IMR-90 (cell line): ENCODE measurements around the gene KRT7. TPM values are rescaled to one million over a fixed set of nuclear protein-coding genes. Genes with fewer than 3 reads are reported as not detected.

Experiments
- ATAC-seq: fragments of 200-7000 bp; cut with Tn5 transposase; 2 replicates; pipeline ENCODE4 v1.9.1; 2020; ENCODE audit warnings: low read depth, mild to moderate bottlenecking, moderate library complexity
- BruUV-seq: library from RNA; stranded (reverse); fragments of 400-500 nt; replicated peaks from 2 replicates; lab custom pipeline; 2021; lab: Mats Ljungman, UMichigan
- CTCF ChIA-PET: fragments of 300-600 bp; formaldehyde crosslinking; extraction: SDS; loops from one replicate; lab custom pipeline; 2021; ENCODE audit warnings: antibody characterized with exemption; lab: Yijun Ruan, JAX
- POLR2A ChIA-PET: fragments of 300-600 bp; sonication (Branson Sonifier 250); formaldehyde crosslinking; loops from one replicate; lab custom pipeline; 2022; ENCODE audit warnings: antibody characterized with exemption; ENCODE audit not compliant: unreplicated experiment; lab: Charles Lee
- DNase-seq: peaks from one replicate; pipeline ENCODE4 v3.0.0; 2013
- H2AFZ ChIP-seq: replicated peaks from 2 replicates; pipeline ENCODE3; 2013; ENCODE audit warnings: low read length, mild to moderate bottlenecking; ENCODE audit not compliant: poor library complexity
- H2AK5ac ChIP-seq: 2 replicates; pipeline ENCODE4 v1.6.1; 2013; ENCODE audit warnings: low read depth, low read length, inconsistent platforms
- H2AK9ac ChIP-seq: replicated peaks from 2 replicates; pipeline ENCODE3; 2013; ENCODE audit warnings: mild to moderate bottlenecking, low read depth, low read length, moderate library complexity; ENCODE audit not compliant: poor library complexity
- H2BK120ac ChIP-seq: 2 replicates; pipeline ENCODE4 v1.6.1; 2013; ENCODE audit warnings: low read depth, low read length, inconsistent platforms
- H2BK15ac ChIP-seq: 3 replicates; pipeline ENCODE4 v1.6.1; 2013; ENCODE audit warnings: low read depth, low read length, inconsistent platforms
- H2BK20ac ChIP-seq: 2 replicates; pipeline ENCODE4 v1.6.1; 2013; ENCODE audit warnings: low read depth, mild to moderate bottlenecking, inconsistent platforms, low read length, moderate library complexity
- H2BK5ac ChIP-seq: 2 replicates; pipeline ENCODE4 v1.6.1; 2013; ENCODE audit warnings: mild to moderate bottlenecking, low read depth, low read length, inconsistent platforms; ENCODE audit not compliant: poor library complexity, severe bottlenecking
- H3K14ac ChIP-seq: replicated peaks from 2 replicates; pipeline ENCODE4 v1.6.1; 2013; ENCODE audit warnings: low read depth, low read length, inconsistent platforms
- H3K18ac ChIP-seq: 2 replicates; pipeline ENCODE4 v1.6.1; 2013; ENCODE audit warnings: low read depth, low read length, control low read depth
- H3K23ac ChIP-seq: 2 replicates; pipeline ENCODE4 v1.6.1; 2013; ENCODE audit warnings: low read depth, low read length, inconsistent platforms
- H3K27ac ChIP-seq: 2 replicates; pipeline ENCODE4 v1.5.1; 2013; ENCODE audit warnings: mild to moderate bottlenecking, control low read depth, low read length; ENCODE audit not compliant: insufficient read depth
- H3K27me3 ChIP-seq: 2 replicates; pipeline ENCODE4 v1.6.1; 2013; ENCODE audit warnings: low read length; ENCODE audit not compliant: control insufficient read depth, insufficient read depth
- H3K36me3 ChIP-seq: 2 replicates; pipeline ENCODE4 v1.6.1; 2013; ENCODE audit warnings: low read length, mixed read lengths; ENCODE audit not compliant: control insufficient read depth, insufficient read depth
- H3K4ac ChIP-seq: 2 replicates; pipeline ENCODE4 v1.6.1; 2013; ENCODE audit warnings: low read depth, low read length, inconsistent platforms
- H3K4me1 ChIP-seq: 2 replicates; pipeline ENCODE4 v1.6.1; 2013; ENCODE audit warnings: low read length, mixed read lengths; ENCODE audit not compliant: control insufficient read depth, insufficient read depth
- H3K4me2 ChIP-seq: 2 replicates; pipeline ENCODE4 v1.6.1; 2013; ENCODE audit warnings: low read depth, mild to moderate bottlenecking, control low read depth, low read length, moderate library complexity
- H3K4me3 ChIP-seq: 2 replicates; pipeline ENCODE4 v1.5.1; 2013; ENCODE audit warnings: low read depth, mild to moderate bottlenecking, control low read depth, low read length, moderate library complexity; ENCODE audit not compliant: insufficient read depth
- H3K56ac ChIP-seq: 2 replicates; pipeline ENCODE4 v1.6.1; 2013; ENCODE audit warnings: low read length, inconsistent platforms; ENCODE audit not compliant: insufficient read depth; ENCODE audit errors: extremely low read depth
- H3K79me1 ChIP-seq, 2 experiments: 2 replicates each; pipeline ENCODE4 v1.6.1; 2013; ENCODE audit warnings: low read length in 2 of 2, inconsistent platforms in 1 of 2, low read depth in 1 of 2
- H3K9ac ChIP-seq: 2 replicates; pipeline ENCODE4 v1.6.1; 2013; ENCODE audit warnings: low read depth, low read length, control low read depth
- H3K9me1 ChIP-seq: 2 replicates; pipeline ENCODE4 v1.6.1; 2013; ENCODE audit warnings: low read length, inconsistent platforms; ENCODE audit not compliant: insufficient read depth
- H3K9me3 ChIP-seq: 2 replicates; pipeline ENCODE4 v1.6.1; 2013; ENCODE audit warnings: low read length; ENCODE audit not compliant: control insufficient read depth, insufficient read depth
- H4K20me1 ChIP-seq: 2 replicates; pipeline ENCODE4 v1.6.1; 2013; ENCODE audit warnings: low read length, inconsistent platforms; ENCODE audit not compliant: insufficient read depth
- H4K5ac ChIP-seq: 2 replicates; pipeline ENCODE4 v1.6.1; 2013; ENCODE audit warnings: mild to moderate bottlenecking, low read depth, low read length, control low read depth
- H4K8ac ChIP-seq, 2 experiments: 2 replicates each; pipeline ENCODE4 v1.6.1; 2013; ENCODE audit warnings: low read depth in 2 of 2, low read length in 2 of 2, control low read depth in 1 of 2, inconsistent platforms in 1 of 2
- H4K91ac ChIP-seq: 2 replicates; pipeline ENCODE4 v1.6.1; 2013; ENCODE audit warnings: low read depth, low read length, inconsistent platforms; ENCODE audit not compliant: insufficient read depth
- CEBPB ChIP-seq: IDR thresholded peaks from 2 replicates; pipeline ENCODE4 v1.6.1; 2012; ENCODE audit warnings: low read depth, low read length, improper control_type of control experiment
- ELK1 ChIP-seq: fragments of 150-350 bp; IDR thresholded peaks from 2 replicates; pipeline ENCODE4 v1.6.1; 2016; ENCODE audit warnings: low read depth, mild to moderate bottlenecking, low read length, moderate library complexity, borderline replicate concordance
- FOS ChIP-seq: fragments of 150-350 bp; IDR thresholded peaks from 2 replicates; pipeline ENCODE4 v1.6.1; 2016; ENCODE audit warnings: low read depth, low read length
- MAFK ChIP-seq: IDR thresholded peaks from 2 replicates; pipeline ENCODE4 v1.6.1; 2012; ENCODE audit warnings: low read depth, low read length, improper control_type of control experiment
- MAZ ChIP-seq: IDR thresholded peaks from 2 replicates; pipeline ENCODE4 v1.6.1; 2012; ENCODE audit warnings: low read depth, mild to moderate bottlenecking, low read length, improper control_type of control experiment, moderate library complexity, borderline replicate concordance
- MXI1 ChIP-seq: IDR thresholded peaks from 2 replicates; pipeline ENCODE4 v1.6.1; 2012; ENCODE audit warnings: low read depth, mild to moderate bottlenecking, low read length, moderate library complexity, borderline replicate concordance
- POLR2A ChIP-seq: IDR thresholded peaks from 2 replicates; pipeline ENCODE4 v1.6.1; 2012; ENCODE audit warnings: mild to moderate bottlenecking, low read depth, low read length
- RAD21 ChIP-seq: IDR thresholded peaks from 2 replicates; pipeline ENCODE4 v1.6.1; 2012; ENCODE audit warnings: low read length, improper control_type of control experiment
- RCOR1 ChIP-seq: IDR thresholded peaks from 2 replicates; pipeline ENCODE4 v1.6.1; 2012; ENCODE audit warnings: mild to moderate bottlenecking, low read length, improper control_type of control experiment; ENCODE audit not compliant: insufficient replicate concordance
- SMC3 ChIP-seq: fragments of 150-350 bp; IDR thresholded peaks from 2 replicates; pipeline ENCODE4 v1.6.1; 2016; ENCODE audit warnings: low read depth, mild to moderate bottlenecking, antibody characterized with exemption, low read length, moderate library complexity
- WGBS, 2 experiments: methylation state at CpG; one replicate each; pipeline versions ENCODE4 v1.1.5 to v1.1.7; 2013; ENCODE audit warnings: missing lambda C conversion rate in 2 of 2; ENCODE audit not compliant: insufficient read length in 1 of 2; ENCODE audit errors: extremely low coverage in 2 of 2; 5-methylcytosine and 5-hydroxymethylcytosine counted together
- dilution Hi-C: fragments of 300-500 bp; cut with HindIII; formaldehyde crosslinking; loops from one replicate; pipeline ENCODE4 v1.14.3; 2018; ENCODE audit warnings: low sequenced_read_pairs; ENCODE audit not compliant: unreplicated experiment
- in situ Hi-C: fragments of 300-500 bp; cut with MboI; formaldehyde crosslinking; loops from 3 replicates; pipeline ENCODE4 v1.14.3; 2019; ENCODE audit warnings: low sequenced_read_pairs, inconsistent platforms, mixed read lengths
- intact Hi-C: fragments of 100-400 bp; cut with micrococcal nuclease; formaldehyde crosslinking; loops from 2 replicates; pipeline ENCODE4 v1.10.0; 2022
- polyA plus RNA-seq, 3 experiments: library from polyadenylated mRNA; depleted of rRNA; stranded (reverse); fragments of >200 nt; gene quantifications; 2 replicates each; pipeline ENCODE4 v1.2.3, GENCODE V29; 2012; ENCODE audit warnings: low replicate concordance in 1 of 3
- total RNA-seq: library from RNA; depleted of rRNA; stranded (reverse); fragments of >200 nt; gene quantifications from 2 replicates; pipeline ENCODE4 v1.2.3, GENCODE V29; 2012
- TF ChIP-seq, protein P1 (sequence below): fragments of 150-350 bp; IDR thresholded peaks from 2 replicates; pipeline ENCODE4 v1.6.1; 2017; ENCODE audit warnings: mild to moderate bottlenecking, antibody characterized with exemption, low read length, low read depth
- TF ChIP-seq, protein P2 (sequence below): conservative IDR thresholded peaks from 2 replicates; pipeline ENCODE4 v1.5.1; 2012; ENCODE audit warnings: mild to moderate bottlenecking, low read depth, low read length, improper control_type of control experiment

Gene KRT7
- total and polyA plus RNA-seq, 2 of the 4 experiments (the other 2 are of a cell fraction): 0.54 to 1.7 TPM

DNA sequence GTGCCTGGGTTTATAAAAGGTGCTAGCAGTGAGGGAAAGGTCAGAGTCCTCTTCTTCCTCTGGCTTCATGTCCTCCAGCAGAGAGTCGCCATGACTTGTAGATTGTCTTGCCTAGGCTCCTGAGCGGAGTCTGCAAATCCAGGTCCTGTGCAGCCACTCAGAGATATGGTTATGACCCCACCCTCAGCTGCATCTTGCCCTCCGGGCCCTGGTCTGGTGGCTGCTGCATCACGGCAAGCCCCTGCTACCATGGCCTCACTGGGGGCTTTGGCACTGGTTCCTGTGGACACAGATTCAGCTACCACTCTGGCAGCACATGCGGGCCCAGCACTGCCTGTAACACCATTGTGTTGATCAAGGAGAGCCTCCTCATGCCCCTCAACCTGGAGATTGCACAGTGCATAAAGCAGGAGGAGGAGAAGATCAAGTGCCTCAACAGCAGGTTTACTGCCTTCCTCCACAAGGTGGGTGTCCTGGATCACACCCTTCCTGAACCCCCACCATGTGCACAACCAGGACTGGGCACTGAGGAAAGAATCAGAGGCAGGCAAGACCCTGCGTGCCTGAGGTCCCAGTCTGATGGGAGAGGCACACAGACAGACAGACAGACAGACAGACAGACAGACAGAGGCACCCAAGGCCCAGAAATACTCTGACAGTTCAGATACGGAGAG lies 30.9 kb downstream of the KRT7 start:
- ATAC-seq: no peak
- intact Hi-C loops: no loop called here

More for the DNA sequence above, 30.9 kb downstream of the KRT7 start:
- no peak overlapping the region for H4K91ac ChIP-seq
- dilution Hi-C loops: no loop called here
- H3K4ac ChIP-seq: no peak overlapping the region
- no peak overlapping the region for H3K4me2 ChIP-seq
- peaks cover 14% of the 10 kb centered on the region for H3K4me1 ChIP-seq
- no peak overlapping the region for H2BK15ac ChIP-seq
- H3K79me1 ChIP-seq: no peaks in the 10 kb centered on the region
- H2BK120ac ChIP-seq: no peak overlapping the region
- no peak overlapping the region for H4K8ac ChIP-seq
- peak overlapping the region; percentile 26 for H2AK9ac ChIP-seq
- peaks cover 6% of the 10 kb centered on the region for H3K27me3 ChIP-seq
- no peaks in the 10 kb centered on the region for H3K36me3 ChIP-seq
- DNase-seq: no peak
- H2AK5ac ChIP-seq: peak overlapping the region; percentile 23; the same call in 1 of the 2 replicates
- no peak overlapping the region for H2AFZ ChIP-seq
- no peaks in the 10 kb centered on the region for H4K20me1 ChIP-seq
- no peak overlapping the region for H3K18ac ChIP-seq
- H3K9ac ChIP-seq: no peak overlapping the region
- H3K23ac ChIP-seq: no peak overlapping the region
- in situ Hi-C loops: no loop called here
- H3K9me1 ChIP-seq: peaks cover 10% of the 10 kb centered on the region
- ChIA-PET POLR2A (interaction anchor here (0.6 kb wide), 1 partner anchor 73 kb away, joined by 4 read pairs; no protein-coding TSS in a partner anchor), CTCF (interaction anchor here (0.5 to 2.8 kb wide), 2 partner anchors 15 to 19 kb away, joined by 5 to 11 read pairs; no protein-coding TSS in a partner anchor)
- no peak overlapping the region for H3K56ac ChIP-seq
- TF ChIP-seq, protein P1, sequence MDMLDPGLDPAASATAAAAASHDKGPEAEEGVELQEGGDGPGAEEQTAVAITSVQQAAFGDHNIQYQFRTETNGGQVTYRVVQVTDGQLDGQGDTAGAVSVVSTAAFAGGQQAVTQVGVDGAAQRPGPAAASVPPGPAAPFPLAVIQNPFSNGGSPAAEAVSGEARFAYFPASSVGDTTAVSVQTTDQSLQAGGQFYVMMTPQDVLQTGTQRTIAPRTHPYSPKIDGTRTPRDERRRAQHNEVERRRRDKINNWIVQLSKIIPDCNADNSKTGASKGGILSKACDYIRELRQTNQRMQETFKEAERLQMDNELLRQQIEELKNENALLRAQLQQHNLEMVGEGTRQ: no peak
- TF ChIP-seq FOS: no peak
- no peak for TF ChIP-seq POLR2A
- no peak for TF ChIP-seq RAD21
- TF ChIP-seq RCOR1: no peak
- no peak for TF ChIP-seq SMC3
- TF ChIP-seq, protein P2, sequence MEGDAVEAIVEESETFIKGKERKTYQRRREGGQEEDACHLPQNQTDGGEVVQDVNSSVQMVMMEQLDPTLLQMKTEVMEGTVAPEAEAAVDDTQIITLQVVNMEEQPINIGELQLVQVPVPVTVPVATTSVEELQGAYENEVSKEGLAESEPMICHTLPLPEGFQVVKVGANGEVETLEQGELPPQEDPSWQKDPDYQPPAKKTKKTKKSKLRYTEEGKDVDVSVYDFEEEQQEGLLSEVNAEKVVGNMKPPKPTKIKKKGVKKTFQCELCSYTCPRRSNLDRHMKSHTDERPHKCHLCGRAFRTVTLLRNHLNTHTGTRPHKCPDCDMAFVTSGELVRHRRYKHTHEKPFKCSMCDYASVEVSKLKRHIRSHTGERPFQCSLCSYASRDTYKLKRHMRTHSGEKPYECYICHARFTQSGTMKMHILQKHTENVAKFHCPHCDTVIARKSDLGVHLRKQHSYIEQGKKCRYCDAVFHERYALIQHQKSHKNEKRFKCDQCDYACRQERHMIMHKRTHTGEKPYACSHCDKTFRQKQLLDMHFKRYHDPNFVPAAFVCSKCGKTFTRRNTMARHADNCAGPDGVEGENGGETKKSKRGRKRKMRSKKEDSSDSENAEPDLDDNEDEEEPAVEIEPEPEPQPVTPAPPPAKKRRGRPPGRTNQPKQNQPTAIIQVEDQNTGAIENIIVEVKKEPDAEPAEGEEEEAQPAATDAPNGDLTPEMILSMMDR: no peak
- no peak for TF ChIP-seq CEBPB
- TF ChIP-seq ELK1: no peak
- TF ChIP-seq MAFK: no peak
- no peak for TF ChIP-seq MAZ
- no peak for TF ChIP-seq MXI1
- BruUV-seq: no TSS peak
- no peak overlapping the region for H3K4me3 ChIP-seq
- H4K5ac ChIP-seq: no peak overlapping the region
- no peak overlapping the region for H2BK5ac ChIP-seq
- 0 out of 2 replicates have a peak, but pooled peaks cover 2% of the 10 kb centered on the region for H3K9me3 ChIP-seq
- H3K27ac ChIP-seq: no peak overlapping the region
- no peak overlapping the region for H2BK20ac ChIP-seq
- 96% methylated on average over 3 of the region's 7 CpGs; no CpG with 5 or more reads in 1 of the 2 experiments for WGBS, 2 experiments
- no peak overlapping the region for H3K14ac ChIP-seq
